Liver (tissue), 9 donors: ENCODE data around the gene MORF4L1. TPM values are rescaled to one million over a fixed set of nuclear protein-coding genes. Genes with fewer than 3 reads are reported as not detected.

Experiments used
- DNase-seq: peaks from one replicate; pipeline ENCODE4 v3.0.0-alpha.2; 2017; ENCODE audit warnings: low spot score
- H3K27ac ChIP-seq, 2 donors: one replicate each; pipeline ENCODE4 v1.7.0; 2013; ENCODE audit warnings: inconsistent platforms in 2 of 2, low read length in 2 of 2, control low read depth in 1 of 2, low read depth in 1 of 2, mild to moderate bottlenecking in 1 of 2
- H3K27me3 ChIP-seq, 4 donors: one replicate each; pipeline versions ENCODE4 v1.6.1 to v1.7.0; 2013; ENCODE audit warnings: low read length in 3 of 4, inconsistent platforms in 1 of 4, mild to moderate bottlenecking in 1 of 4, moderate library complexity in 1 of 4; ENCODE audit not compliant: control insufficient read depth in 4 of 4, insufficient read depth in 4 of 4
- H3K36me3 ChIP-seq, 4 donors: one replicate each; pipeline versions ENCODE4 v1.6.1 to v1.7.0; 2013; ENCODE audit warnings: low read length in 3 of 4, mild to moderate bottlenecking in 3 of 4, low read depth in 1 of 4, moderate library complexity in 1 of 4; ENCODE audit not compliant: control insufficient read depth in 4 of 4, insufficient read depth in 3 of 4
- H3K4me1 ChIP-seq, 4 donors: one replicate each; pipeline versions ENCODE4 v1.6.1 to v1.7.0; 2013; ENCODE audit warnings: low read length in 3 of 4, mild to moderate bottlenecking in 3 of 4, moderate library complexity in 1 of 4; ENCODE audit not compliant: control insufficient read depth in 4 of 4, insufficient read depth in 4 of 4
- H3K4me3 ChIP-seq, 3 donors: one replicate each; pipeline versions ENCODE4 v1.6.1 to v1.7.0; 2013; ENCODE audit warnings: low read length in 3 of 3, control low read depth in 1 of 3, low read depth in 1 of 3, mild to moderate bottlenecking in 1 of 3
- H3K9ac ChIP-seq, 2 donors: one replicate each; pipeline ENCODE4 v1.7.0; 2013; ENCODE audit warnings: low read length in 2 of 2, mild to moderate bottlenecking in 2 of 2, moderate library complexity in 2 of 2, control low read depth in 1 of 2, low read depth in 1 of 2
- H3K9me3 ChIP-seq, 4 donors: one replicate each; pipeline versions ENCODE4 v1.6.1 to v1.7.0; 2013; ENCODE audit warnings: low read length in 3 of 4; ENCODE audit not compliant: control insufficient read depth in 4 of 4
- EGR1 ChIP-seq, 2 donors: IDR thresholded peaks; 2 replicates each; pipeline ENCODE4 v1.6.1; 2016 to 2018; ENCODE audit warnings: antibody characterized with exemption in 2 of 2, low read depth in 2 of 2
- FOXA1 ChIP-seq: IDR thresholded peaks from 2 replicates; pipeline ENCODE4 v1.6.1; 2016; ENCODE audit warnings: antibody characterized with exemption
- FOXA2 ChIP-seq: IDR thresholded peaks from 2 replicates; pipeline ENCODE4 v1.6.1; 2016; ENCODE audit warnings: antibody characterized with exemption
- GABPA ChIP-seq, 2 donors: IDR thresholded peaks in 1 of 2; conservative IDR thresholded peaks in 1 of 2; 2 replicates each; pipeline ENCODE4 v1.6.1; 2016; ENCODE audit warnings: antibody characterized with exemption in 2 of 2, mild to moderate bottlenecking in 1 of 2, moderate library complexity in 1 of 2
- HNF4A ChIP-seq, 2 donors: conservative IDR thresholded peaks; 2 replicates each; pipeline ENCODE4 v1.6.1; 2016; ENCODE audit warnings: antibody characterized with exemption in 2 of 2, mild to moderate bottlenecking in 2 of 2
- JUND ChIP-seq, 2 donors: IDR thresholded peaks; 2 replicates each; pipeline ENCODE4 v1.6.1; 2016; ENCODE audit warnings: antibody characterized with exemption in 2 of 2
- NR2F2 ChIP-seq: IDR thresholded peaks from 2 replicates; pipeline ENCODE4 v1.6.1; 2016; ENCODE audit warnings: antibody characterized with exemption
- RAD21 ChIP-seq, 2 donors: IDR thresholded peaks; 2 replicates each; pipeline ENCODE4 v1.6.1; 2016; ENCODE audit warnings: antibody characterized with exemption in 2 of 2, mild to moderate bottlenecking in 2 of 2
- SP1 ChIP-seq: IDR thresholded peaks from 2 replicates; pipeline ENCODE4 v1.6.1; 2018; ENCODE audit warnings: antibody characterized with exemption, mild to moderate bottlenecking
- TAF1 ChIP-seq: conservative IDR thresholded peaks from 2 replicates; pipeline ENCODE4 v1.6.1; 2016; ENCODE audit warnings: antibody characterized with exemption, mild to moderate bottlenecking
- YY1 ChIP-seq: IDR thresholded peaks from 2 replicates; pipeline ENCODE4 v1.6.1; 2016; ENCODE audit warnings: antibody characterized with exemption, mild to moderate bottlenecking
- WGBS: extraction: QIAGEN DNeasy Blood & Tissue Kit; methylation state at CpG from one replicate; pipeline ENCODE4 v1.1.7; 2013; 5-methylcytosine and 5-hydroxymethylcytosine counted together
- polyA plus RNA-seq, 2 donors: library from polyadenylated mRNA; stranded (reverse) in 1 of 2; unstranded in 1 of 2; fragments of 200-250 nt in 1 of 2; fragments of >200 nt in 1 of 2; fragmentation: Nextera tagmentation in 1 of 2; extraction: Ambion mirVana in 1 of 2; gene quantifications; one replicate each; pipeline versions ENCODE4 v1.2.1 to v1.2.3, GENCODE V29; 2013 to 2015
- total RNA-seq, 2 donors: library from RNA; depleted of rRNA; stranded (reverse); fragments of >200 nt; gene quantifications; one replicate each; pipeline ENCODE4 v1.2.3, GENCODE V29; 2014
- TF ChIP-seq, protein P1 (sequence below): IDR thresholded peaks from 2 replicates; pipeline ENCODE4 v1.6.1; 2016; ENCODE audit warnings: antibody characterized with exemption
- TF ChIP-seq, protein P2 (sequence below): IDR thresholded peaks from 2 replicates; pipeline ENCODE4 v1.6.1; 2016; ENCODE audit warnings: antibody characterized with exemption
- TF ChIP-seq, protein P3 (sequence below): IDR thresholded peaks from 2 replicates; pipeline ENCODE4 v1.6.1; 2016; ENCODE audit warnings: antibody characterized with exemption, mild to moderate bottlenecking
- TF ChIP-seq, protein P4 (sequence below): fragments of 150-350 bp; IDR thresholded peaks from 2 replicates; pipeline ENCODE4 v1.5.1; 2017; ENCODE audit warnings: improper control_type of control experiment, low read depth, low read length; ENCODE audit not compliant: missing input control
- TF ChIP-seq, protein P5 (sequence below): IDR thresholded peaks from 2 replicates; pipeline ENCODE4 v1.6.1; 2016; ENCODE audit warnings: antibody characterized with exemption
- donor health status: healthy.
- donor health status: healthy.
- donor health status: healthy.
- donor health status: healthy.
- donor health status: healthy.

MORF4L1 gene
- total and polyA plus RNA-seq, 4 donors: 67.5 to 134 (median 123) TPM

DNA sequence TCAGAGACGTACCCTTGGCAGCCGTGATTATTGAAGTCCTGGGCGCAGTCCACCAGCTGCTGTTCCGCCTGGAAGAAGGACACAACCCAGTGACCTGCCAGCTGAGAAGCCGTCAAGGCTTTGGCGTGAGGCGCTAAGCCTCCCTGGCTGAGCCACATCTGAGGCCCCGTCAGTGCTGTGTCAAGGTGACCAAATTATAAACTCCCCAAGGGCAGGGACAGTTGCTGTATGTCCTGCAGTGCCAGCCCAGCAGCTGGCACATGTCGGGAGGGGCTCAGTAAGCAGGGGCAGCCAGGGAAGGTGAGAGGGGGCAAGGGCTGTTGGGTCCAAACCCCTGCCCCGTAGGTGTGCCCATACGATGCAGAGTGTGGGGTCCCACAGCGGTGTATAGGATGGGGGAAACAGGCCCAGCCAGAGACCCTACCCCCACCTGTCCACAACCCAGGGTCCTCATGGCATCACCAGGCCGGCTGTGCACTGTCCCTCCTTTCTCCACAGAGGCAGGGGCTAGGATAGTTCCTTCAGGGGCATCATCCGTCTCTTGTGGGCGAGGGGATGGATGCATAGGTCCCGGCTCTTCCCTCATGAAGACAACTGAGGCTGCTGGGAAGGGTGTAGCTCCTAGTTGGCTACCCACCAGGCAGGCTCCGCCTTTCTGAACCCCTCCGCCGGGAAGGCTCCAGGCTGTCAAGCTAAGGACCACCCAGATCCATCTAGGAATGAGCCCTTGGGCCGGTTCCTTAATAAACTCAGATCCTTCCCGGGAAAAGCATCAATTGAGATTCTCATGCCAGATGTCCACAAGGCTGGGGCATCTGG lies 59.0 kb downstream of the MORF4L1 start:
- no peak for TF ChIP-seq HNF4A (conservative IDR thresholded peaks at IDR 0.05)
- TF ChIP-seq, protein P1, sequence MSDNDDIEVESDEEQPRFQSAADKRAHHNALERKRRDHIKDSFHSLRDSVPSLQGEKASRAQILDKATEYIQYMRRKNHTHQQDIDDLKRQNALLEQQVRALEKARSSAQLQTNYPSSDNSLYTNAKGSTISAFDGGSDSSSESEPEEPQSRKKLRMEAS: no peak
- TF ChIP-seq SP1: no peak
- TF ChIP-seq TAF1: no peak
- no peak for TF ChIP-seq EGR1 (IDR thresholded peaks at IDR 0.05; ENCODE audit: low read depth in 2 of 2)
- TF ChIP-seq, protein P2, sequence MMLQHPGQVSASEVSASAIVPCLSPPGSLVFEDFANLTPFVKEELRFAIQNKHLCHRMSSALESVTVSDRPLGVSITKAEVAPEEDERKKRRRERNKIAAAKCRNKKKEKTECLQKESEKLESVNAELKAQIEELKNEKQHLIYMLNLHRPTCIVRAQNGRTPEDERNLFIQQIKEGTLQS: no peak
- TF ChIP-seq JUND (IDR thresholded peaks at IDR 0.05): no peak
- TF ChIP-seq YY1: no peak
- TF ChIP-seq, protein P3, sequence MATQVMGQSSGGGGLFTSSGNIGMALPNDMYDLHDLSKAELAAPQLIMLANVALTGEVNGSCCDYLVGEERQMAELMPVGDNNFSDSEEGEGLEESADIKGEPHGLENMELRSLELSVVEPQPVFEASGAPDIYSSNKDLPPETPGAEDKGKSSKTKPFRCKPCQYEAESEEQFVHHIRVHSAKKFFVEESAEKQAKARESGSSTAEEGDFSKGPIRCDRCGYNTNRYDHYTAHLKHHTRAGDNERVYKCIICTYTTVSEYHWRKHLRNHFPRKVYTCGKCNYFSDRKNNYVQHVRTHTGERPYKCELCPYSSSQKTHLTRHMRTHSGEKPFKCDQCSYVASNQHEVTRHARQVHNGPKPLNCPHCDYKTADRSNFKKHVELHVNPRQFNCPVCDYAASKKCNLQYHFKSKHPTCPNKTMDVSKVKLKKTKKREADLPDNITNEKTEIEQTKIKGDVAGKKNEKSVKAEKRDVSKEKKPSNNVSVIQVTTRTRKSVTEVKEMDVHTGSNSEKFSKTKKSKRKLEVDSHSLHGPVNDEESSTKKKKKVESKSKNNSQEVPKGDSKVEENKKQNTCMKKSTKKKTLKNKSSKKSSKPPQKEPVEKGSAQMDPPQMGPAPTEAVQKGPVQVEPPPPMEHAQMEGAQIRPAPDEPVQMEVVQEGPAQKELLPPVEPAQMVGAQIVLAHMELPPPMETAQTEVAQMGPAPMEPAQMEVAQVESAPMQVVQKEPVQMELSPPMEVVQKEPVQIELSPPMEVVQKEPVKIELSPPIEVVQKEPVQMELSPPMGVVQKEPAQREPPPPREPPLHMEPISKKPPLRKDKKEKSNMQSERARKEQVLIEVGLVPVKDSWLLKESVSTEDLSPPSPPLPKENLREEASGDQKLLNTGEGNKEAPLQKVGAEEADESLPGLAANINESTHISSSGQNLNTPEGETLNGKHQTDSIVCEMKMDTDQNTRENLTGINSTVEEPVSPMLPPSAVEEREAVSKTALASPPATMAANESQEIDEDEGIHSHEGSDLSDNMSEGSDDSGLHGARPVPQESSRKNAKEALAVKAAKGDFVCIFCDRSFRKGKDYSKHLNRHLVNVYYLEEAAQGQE: no peak
- TF ChIP-seq FOXA1: no peak
- TF ChIP-seq, protein P4, sequence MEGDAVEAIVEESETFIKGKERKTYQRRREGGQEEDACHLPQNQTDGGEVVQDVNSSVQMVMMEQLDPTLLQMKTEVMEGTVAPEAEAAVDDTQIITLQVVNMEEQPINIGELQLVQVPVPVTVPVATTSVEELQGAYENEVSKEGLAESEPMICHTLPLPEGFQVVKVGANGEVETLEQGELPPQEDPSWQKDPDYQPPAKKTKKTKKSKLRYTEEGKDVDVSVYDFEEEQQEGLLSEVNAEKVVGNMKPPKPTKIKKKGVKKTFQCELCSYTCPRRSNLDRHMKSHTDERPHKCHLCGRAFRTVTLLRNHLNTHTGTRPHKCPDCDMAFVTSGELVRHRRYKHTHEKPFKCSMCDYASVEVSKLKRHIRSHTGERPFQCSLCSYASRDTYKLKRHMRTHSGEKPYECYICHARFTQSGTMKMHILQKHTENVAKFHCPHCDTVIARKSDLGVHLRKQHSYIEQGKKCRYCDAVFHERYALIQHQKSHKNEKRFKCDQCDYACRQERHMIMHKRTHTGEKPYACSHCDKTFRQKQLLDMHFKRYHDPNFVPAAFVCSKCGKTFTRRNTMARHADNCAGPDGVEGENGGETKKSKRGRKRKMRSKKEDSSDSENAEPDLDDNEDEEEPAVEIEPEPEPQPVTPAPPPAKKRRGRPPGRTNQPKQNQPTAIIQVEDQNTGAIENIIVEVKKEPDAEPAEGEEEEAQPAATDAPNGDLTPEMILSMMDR: no peak
- no peak for TF ChIP-seq NR2F2
- TF ChIP-seq FOXA2: no peak
- no peak for TF ChIP-seq RAD21 (IDR thresholded peaks at IDR 0.05)
- TF ChIP-seq, protein P5, sequence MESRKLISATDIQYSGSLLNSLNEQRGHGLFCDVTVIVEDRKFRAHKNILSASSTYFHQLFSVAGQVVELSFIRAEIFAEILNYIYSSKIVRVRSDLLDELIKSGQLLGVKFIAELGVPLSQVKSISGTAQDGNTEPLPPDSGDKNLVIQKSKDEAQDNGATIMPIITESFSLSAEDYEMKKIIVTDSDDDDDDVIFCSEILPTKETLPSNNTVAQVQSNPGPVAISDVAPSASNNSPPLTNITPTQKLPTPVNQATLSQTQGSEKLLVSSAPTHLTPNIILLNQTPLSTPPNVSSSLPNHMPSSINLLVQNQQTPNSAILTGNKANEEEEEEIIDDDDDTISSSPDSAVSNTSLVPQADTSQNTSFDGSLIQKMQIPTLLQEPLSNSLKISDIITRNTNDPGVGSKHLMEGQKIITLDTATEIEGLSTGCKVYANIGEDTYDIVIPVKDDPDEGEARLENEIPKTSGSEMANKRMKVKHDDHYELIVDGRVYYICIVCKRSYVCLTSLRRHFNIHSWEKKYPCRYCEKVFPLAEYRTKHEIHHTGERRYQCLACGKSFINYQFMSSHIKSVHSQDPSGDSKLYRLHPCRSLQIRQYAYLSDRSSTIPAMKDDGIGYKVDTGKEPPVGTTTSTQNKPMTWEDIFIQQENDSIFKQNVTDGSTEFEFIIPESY: no peak
- TF ChIP-seq GABPA (IDR thresholded peaks at IDR 0.05 in 1 of 2, conservative IDR thresholded peaks at IDR 0.05 in 1 of 2): no peak
- DNase-seq: no peak
- Histone ChIP-seq H3K4me1 (peaks cover 10 to 30% (median 21%) of the 10 kb centered on the region in 4 donors), H3K27ac (no peak overlapping the region), H3K9ac (no peak overlapping the region), H3K4me3 (no peak overlapping the region), H3K36me3 (peaks cover 3 to 38% (median 14%) of the 10 kb centered on the region in 4 donors), H3K27me3 (no peaks in the 10 kb centered on the region), H3K9me3 (no peaks in the 10 kb centered on the region)
- 91% methylated on average over 21 of the region's 21 CpGs for WGBS
